Cardiac muscle cell (in vitro differentiated cells and primary cell): ENCODE data around the gene HIVEP3. TPM values are rescaled to one million over a fixed set of nuclear protein-coding genes. Genes with fewer than 3 reads are reported as not detected.

Experiments
- DNase-seq, 2 donors: peaks; one replicate each; pipeline versions ENCODE4 v3.0.0 to v3.0.0-alpha.2; 2010 to 2017; ENCODE audit warnings: low read depth in 1 of 2, low spot score in 1 of 2
- H3K27ac ChIP-seq: fragments of 200-600 bp; sonication (generic); 2 replicates; pipeline ENCODE4 v1.5.1; 2016
- H3K27me3 ChIP-seq: fragments of 200-600 bp; sonication (generic); 2 replicates; pipeline ENCODE4 v1.6.0; 2016; ENCODE audit warnings: control low read depth
- H3K36me3 ChIP-seq: fragments of 200-600 bp; sonication (generic); 2 replicates; pipeline ENCODE4 v1.5.1; 2016; ENCODE audit warnings: control low read depth
- H3K4me1 ChIP-seq: fragments of 200-600 bp; sonication (generic); 2 replicates; pipeline ENCODE4 v1.8.1; 2017; ENCODE audit warnings: low read depth, mild to moderate bottlenecking, mixed run types
- H3K4me3 ChIP-seq: fragments of 200-600 bp; sonication (generic); 2 replicates; pipeline ENCODE4 v1.5.1; 2016; ENCODE audit warnings: mild to moderate bottlenecking
- H3K9me3 ChIP-seq: fragments of 200-600 bp; sonication (generic); 2 replicates; pipeline ENCODE4 v1.5.1; 2017; ENCODE audit warnings: low read depth, mild to moderate bottlenecking, control low read depth
- polyA plus RNA-seq: library from polyadenylated mRNA; unstranded; fragments of >200 nt; fragmentation: Nextera tagmentation; extraction: Ambion mirVana; gene quantifications from 2 replicates; pipeline ENCODE4 v1.2.1, GENCODE V29; 2016
- total RNA-seq: library from RNA; depleted of rRNA; stranded (reverse); fragments of >200 nt; gene quantifications from 2 replicates; pipeline ENCODE4 v1.2.3, GENCODE V29; 2016
- TF ChIP-seq, protein P1 (sequence below): IDR thresholded peaks from 2 replicates; pipeline ENCODE4 v1.5.1; 2012; ENCODE audit warnings: low read depth, mild to moderate bottlenecking, low read length

The HIVEP3 gene
- total and polyA plus RNA-seq, 2 experiments from 2014 or later: 0.42 to 0.62 TPM

- Histone ChIP-seq H3K36me3 (no peaks in the 10 kb centered on the region), H3K4me3 (no peak overlapping the region), H3K4me1 (peaks cover 29% of the 10 kb centered on the region), H3K9me3 (no peaks in the 10 kb centered on the region), H3K27ac (no peak overlapping the region), H3K27me3 (no peaks in the 10 kb centered on the region)
- TF ChIP-seq, protein P1, sequence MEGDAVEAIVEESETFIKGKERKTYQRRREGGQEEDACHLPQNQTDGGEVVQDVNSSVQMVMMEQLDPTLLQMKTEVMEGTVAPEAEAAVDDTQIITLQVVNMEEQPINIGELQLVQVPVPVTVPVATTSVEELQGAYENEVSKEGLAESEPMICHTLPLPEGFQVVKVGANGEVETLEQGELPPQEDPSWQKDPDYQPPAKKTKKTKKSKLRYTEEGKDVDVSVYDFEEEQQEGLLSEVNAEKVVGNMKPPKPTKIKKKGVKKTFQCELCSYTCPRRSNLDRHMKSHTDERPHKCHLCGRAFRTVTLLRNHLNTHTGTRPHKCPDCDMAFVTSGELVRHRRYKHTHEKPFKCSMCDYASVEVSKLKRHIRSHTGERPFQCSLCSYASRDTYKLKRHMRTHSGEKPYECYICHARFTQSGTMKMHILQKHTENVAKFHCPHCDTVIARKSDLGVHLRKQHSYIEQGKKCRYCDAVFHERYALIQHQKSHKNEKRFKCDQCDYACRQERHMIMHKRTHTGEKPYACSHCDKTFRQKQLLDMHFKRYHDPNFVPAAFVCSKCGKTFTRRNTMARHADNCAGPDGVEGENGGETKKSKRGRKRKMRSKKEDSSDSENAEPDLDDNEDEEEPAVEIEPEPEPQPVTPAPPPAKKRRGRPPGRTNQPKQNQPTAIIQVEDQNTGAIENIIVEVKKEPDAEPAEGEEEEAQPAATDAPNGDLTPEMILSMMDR: no peak
- DNase-seq: no peak
Observed at GRCh38 chr1:41519667-41520066, 399.1 kb downstream of the HIVEP3 start.

DNA sequence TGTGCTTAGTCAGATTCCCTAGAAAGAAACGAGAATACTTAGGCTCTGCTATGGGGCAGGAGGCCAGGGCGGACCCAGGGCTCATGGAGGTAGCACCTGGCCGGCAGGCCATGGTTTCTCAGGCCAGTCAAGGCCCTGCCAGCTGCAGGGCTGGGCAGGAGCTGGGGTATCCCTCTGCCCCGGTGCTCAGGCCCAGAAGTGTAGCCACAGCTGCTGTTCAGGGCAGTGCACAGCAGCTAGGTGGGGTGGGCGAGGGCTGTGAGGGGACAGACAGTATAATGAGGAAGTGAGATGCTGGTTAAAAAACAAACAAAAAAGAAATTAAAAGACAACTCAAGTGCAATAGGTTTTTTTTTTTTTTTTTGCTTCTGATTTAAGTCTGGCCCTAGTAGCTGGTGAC is 400.3 kb downstream of the HIVEP3 start:
- peaks cover 29% of the 10 kb centered on the region for H3K4me1 ChIP-seq
- no peak overlapping the region for H3K27ac ChIP-seq

GRCh38 chr1:41517062-41517438 is 401.7 kb downstream of the HIVEP3 start:
- Histone ChIP-seq H3K9me3 (no peaks in the 10 kb centered on the region), H3K27me3 (no peaks in the 10 kb centered on the region), H3K27ac (no peak overlapping the region), H3K4me1 (peaks cover 28% of the 10 kb centered on the region), H3K36me3 (no peaks in the 10 kb centered on the region), H3K4me3 (no peak overlapping the region)
- DNase-seq: peak in 1 of 2 donors; percentile 81
- TF ChIP-seq, protein P1: no peak

More for the DNA sequence above, 400.3 kb downstream of the HIVEP3 start:
- no peak for DNase-seq
- Histone ChIP-seq H3K4me3 (no peak overlapping the region), H3K27me3 (no peaks in the 10 kb centered on the region), H3K9me3 (no peaks in the 10 kb centered on the region), H3K36me3 (no peaks in the 10 kb centered on the region)
- TF ChIP-seq, protein P1: no peak

DNA sequence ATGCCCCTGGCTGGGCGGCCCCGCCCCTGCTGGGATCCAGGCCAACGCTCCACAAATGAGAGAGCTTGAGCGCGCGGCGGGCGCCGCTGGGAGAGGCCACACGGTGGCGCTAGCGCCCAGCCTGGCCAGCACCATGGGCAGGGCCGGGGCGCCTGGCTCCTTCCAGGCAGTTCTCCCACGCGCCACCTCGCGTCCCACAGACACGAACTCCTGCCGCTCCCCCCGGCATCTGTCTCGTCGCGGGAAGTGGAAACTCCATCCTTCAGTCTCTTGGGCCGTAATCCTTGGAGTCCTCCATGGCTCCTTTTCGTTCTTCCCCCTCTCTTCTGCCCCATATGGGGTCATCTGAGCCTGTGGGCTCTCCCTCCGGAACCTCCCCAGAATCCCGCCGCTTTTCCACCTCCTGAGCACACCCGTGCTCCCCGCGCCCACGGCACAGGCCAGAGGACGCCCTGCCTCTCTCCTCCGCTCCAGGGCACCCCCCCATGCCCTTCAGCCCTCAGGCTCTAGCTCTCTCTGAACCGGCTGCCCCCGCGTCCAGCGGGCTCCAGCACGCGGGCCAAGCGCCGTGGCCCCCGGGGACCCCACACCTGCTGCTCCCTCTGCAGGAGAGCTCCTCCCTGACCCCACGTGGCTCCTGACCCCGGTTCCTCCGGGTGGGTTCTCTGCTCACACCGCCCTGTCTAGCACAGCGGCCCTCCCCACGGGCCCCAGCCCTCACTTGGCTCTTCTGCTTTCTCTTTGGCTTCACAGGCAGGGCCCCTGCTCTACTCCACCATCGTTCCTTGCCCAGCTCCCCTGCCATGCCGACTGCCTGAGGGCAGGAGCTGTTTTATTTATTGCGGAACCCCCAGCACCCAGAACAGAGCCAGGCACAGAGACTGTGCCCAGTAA is 402.3 kb downstream of the HIVEP3 start:
- TF ChIP-seq, protein P1: peak; percentile 91

DNA sequence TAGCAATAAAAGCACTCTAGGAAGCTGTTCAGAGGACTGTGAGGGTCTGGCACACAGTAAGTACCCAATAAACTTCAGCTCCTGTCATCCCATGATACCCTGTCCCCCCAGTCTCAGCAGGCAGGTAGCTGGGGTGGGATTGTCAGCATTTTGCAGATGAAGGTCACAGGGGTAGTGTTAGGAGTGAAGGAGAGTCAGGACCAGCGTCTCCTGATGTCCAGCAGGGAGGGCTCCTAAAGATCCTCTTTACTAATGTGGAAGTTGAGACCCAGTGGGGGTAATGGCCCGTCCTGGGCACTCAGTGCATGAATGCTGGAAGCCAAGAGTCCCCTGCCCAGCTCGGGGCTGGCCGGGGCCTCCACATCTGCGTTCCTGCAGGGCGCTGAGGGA is 402.9 kb downstream of the HIVEP3 start:
- Histone ChIP-seq H3K4me1 (peaks cover 19% of the 10 kb centered on the region), H3K4me3 (no peak overlapping the region), H3K27ac (no peak overlapping the region), H3K36me3 (no peaks in the 10 kb centered on the region), H3K27me3 (no peaks in the 10 kb centered on the region), H3K9me3 (no peaks in the 10 kb centered on the region)
- DNase-seq: no peak
- TF ChIP-seq, protein P1: no peak

More for the DNA sequence above, 402.3 kb downstream of the HIVEP3 start:
- peak; percentile 92 to 93 for DNase-seq
- H3K27me3 ChIP-seq: no peaks in the 10 kb centered on the region
- H3K4me1 ChIP-seq: peaks cover 22% of the 10 kb centered on the region
- H3K27ac ChIP-seq: no peak overlapping the region
- H3K4me3 ChIP-seq: no peak overlapping the region
- no peaks in the 10 kb centered on the region for H3K9me3 ChIP-seq
- H3K36me3 ChIP-seq: no peaks in the 10 kb centered on the region
